GM21528 (cell line): ENCODE data around the gene CD19.
"Not testable (repeated sequence)": the region's sequence is repeated elsewhere in the genome, so short reads cannot be mapped to it uniquely, and the experiment has no call there.

Source experiments
- ATAC-seq: cut with Tn5 transposase; IDR thresholded peaks from one replicate; pipeline ENCODE4 v1.9.1; 2021; ENCODE audit warnings: mild to moderate bottlenecking, moderate library complexity; ENCODE audit not compliant: unreplicated experiment, low FRiP score

CD19 gene

GRCh38 chr16:28977703-28978662 lies 46.2 kb downstream of the CD19 start:
- no peak for ATAC-seq

GRCh38 chr16:28980330-28980729 lies 48.6 kb downstream of the CD19 start:
- ATAC-seq, result not testable (repeated sequence)

GRCh38 chr16:28980929-28981328 lies 49.2 kb downstream of the CD19 start:
- no peak for ATAC-seq

- ATAC-seq, result no peak
Measured at GRCh38 chr16:28981517-28981916, 49.7 kb downstream of the CD19 start.

GRCh38 chr16:28982418-28982817 lies 50.6 kb downstream of the CD19 start:
- ATAC-seq, result no peak

GRCh38 chr16:28982949-28983348 lies 51.2 kb downstream of the CD19 start:
- ATAC-seq, result no peak

- no peak for ATAC-seq
Measured at GRCh38 chr16:28983644-28984043, 51.9 kb downstream of the CD19 start.

GRCh38 chr16:28984091-28984490 lies 52.3 kb downstream of the CD19 start:
- no peak for ATAC-seq

- ATAC-seq, result no peak
Measured at GRCh38 chr16:28984619-28985135, 52.9 kb downstream of the CD19 start, which contains the start of gene LAT. Gene LAT, plus strand, starts transcription at chr16:28985052. Its CDS starts 366 bp downstream, at chr16:28985418.

GRCh38 chr16:28985211-28986041 lies 53.7 kb downstream of the CD19 start:
- ATAC-seq, result no peak

- ATAC-seq, result no peak
Measured at GRCh38 chr16:28986046-28986445, 54.3 kb downstream of the CD19 start.

- ATAC-seq, result no peak
Measured at GRCh38 chr16:28986492-28986891, 54.7 kb downstream of the CD19 start.

- ATAC-seq, result no peak
Measured at GRCh38 chr16:28987170-28987853, 55.5 kb downstream of the CD19 start.
